Neural crest cell (in vitro differentiated cells): ENCODE measurements around the gene CA5A. TPM values are rescaled to one million over a fixed set of nuclear protein-coding genes. Genes with fewer than 3 reads are reported as not detected.
A peak's percentile ranks its signal among the peaks of the same experiment; 100 is the strongest.

Source experiments
- DNase-seq: peaks from one replicate; pipeline ENCODE4 v3.0.0; 2021; ENCODE audit warnings: low read depth, mixed read lengths, low spot score
- H3K27ac Mint-ChIP-seq: one replicate; pipeline ENCODE4 v1.8.0; 2021; ENCODE audit warnings: mild to moderate bottlenecking, mixed read lengths; ENCODE audit not compliant: unreplicated experiment
- H3K27me3 Mint-ChIP-seq: 2 replicates; pipeline ENCODE4 v1.8.0; 2021; ENCODE audit warnings: low read depth, mild to moderate bottlenecking, mixed read lengths
- H3K36me3 Mint-ChIP-seq: 2 replicates; pipeline ENCODE4 v1.8.0; 2021; ENCODE audit warnings: low read depth, mild to moderate bottlenecking, mixed read lengths
- H3K4me1 Mint-ChIP-seq: 2 replicates; pipeline ENCODE4 v1.8.0; 2021; ENCODE audit warnings: mixed read lengths
- H3K4me3 Mint-ChIP-seq: one replicate; pipeline ENCODE4 v1.8.0; 2021; ENCODE audit warnings: mild to moderate bottlenecking, mixed read lengths
- H3K9me3 Mint-ChIP-seq: 2 replicates; pipeline ENCODE4 v1.8.0; 2021; ENCODE audit warnings: mixed read lengths
- CTCF ChIP-seq: fragments of 200-600 bp; sonication (generic); conservative IDR thresholded peaks from 2 replicates; pipeline ENCODE4 v1.5.0; 2021; ENCODE audit warnings: antibody characterized with exemption, mild to moderate bottlenecking
- total RNA-seq: library from RNA; stranded (reverse); gene quantifications from 2 replicates; pipeline ENCODE4 v1.2.1, GENCODE V29; 2021

CA5A gene
- total RNA-seq, 1 donor from 2014 or later: not detected

GRCh38 chr16:87956365-87957231 is 20.3 kb upstream of the CA5A start:
- H3K36me3 Mint-ChIP-seq: peaks cover 9% of the 10 kb centered on the region
- no peaks in the 10 kb centered on the region for H3K27me3 Mint-ChIP-seq
- H3K27ac Mint-ChIP-seq: peak overlapping the region; percentile 97
- no peaks in the 10 kb centered on the region for H3K9me3 Mint-ChIP-seq
- peaks cover 47% of the 10 kb centered on the region for H3K4me1 Mint-ChIP-seq
- DNase-seq: peak; percentile 25
- peak; percentile 48 for TF ChIP-seq CTCF
- H3K4me3 Mint-ChIP-seq: peak overlapping the region; percentile 86

- no peak for DNase-seq
- no peaks in the 10 kb centered on the region for H3K27me3 Mint-ChIP-seq
- peak overlapping the region; percentile 97 for H3K27ac Mint-ChIP-seq
- TF ChIP-seq CTCF: no peak
- no peaks in the 10 kb centered on the region for H3K9me3 Mint-ChIP-seq
- peak overlapping the region; percentile 86 for H3K4me3 Mint-ChIP-seq
- peaks cover 9% of the 10 kb centered on the region for H3K36me3 Mint-ChIP-seq
- H3K4me1 Mint-ChIP-seq: peaks cover 48% of the 10 kb centered on the region
Observed at GRCh38 chr16:87956098-87956364, 19.7 kb upstream of the CA5A start.

- DNase-seq: no peak
- H3K4me1 Mint-ChIP-seq: peaks cover 53% of the 10 kb centered on the region
- H3K9me3 Mint-ChIP-seq: no peaks in the 10 kb centered on the region
- no peaks in the 10 kb centered on the region for H3K27me3 Mint-ChIP-seq
- H3K4me3 Mint-ChIP-seq: peak overlapping the region; percentile 86
- peak overlapping the region; percentile 97 for H3K27ac Mint-ChIP-seq
- peaks cover 9% of the 10 kb centered on the region for H3K36me3 Mint-ChIP-seq
- TF ChIP-seq CTCF: no peak
Observed at GRCh38 chr16:87955302-87956097, 19.2 kb upstream of the CA5A start.

GRCh38 chr16:87954826-87955225 is 18.5 kb upstream of the CA5A start:
- Mint-ChIP-seq H3K27ac (no peak overlapping the region), H3K27me3 (no peaks in the 10 kb centered on the region)
- no peak for DNase-seq

GRCh38 chr16:87954361-87954760 is 18.0 kb upstream of the CA5A start:
- Mint-ChIP-seq H3K27ac (peak overlapping the region; percentile 35), H3K36me3 (peaks cover 9% of the 10 kb centered on the region), H3K9me3 (no peaks in the 10 kb centered on the region), H3K4me1 (peaks cover 52% of the 10 kb centered on the region), H3K4me3 (peak overlapping the region; percentile 82), H3K27me3 (no peaks in the 10 kb centered on the region)
- TF ChIP-seq CTCF: no peak
- no peak for DNase-seq

More at GRCh38 chr16:87954826-87955225, 18.5 kb upstream of the CA5A start:
- Mint-ChIP-seq H3K36me3 (peaks cover 9% of the 10 kb centered on the region), H3K4me1 (peaks cover 53% of the 10 kb centered on the region), H3K4me3 (peak overlapping the region; percentile 82), H3K9me3 (no peaks in the 10 kb centered on the region)
- TF ChIP-seq CTCF: no peak
